Measurements from ENCODE around the gene SIKE1. TPM values are rescaled to one million over a fixed set of nuclear protein-coding genes. Genes with fewer than 3 reads are reported as not detected.
A peak's percentile ranks its signal among the peaks of the same experiment; 100 is the strongest.
"Not testable (repeated sequence)": the region's sequence is repeated elsewhere in the genome, so short reads cannot be mapped to it uniquely, and the experiment has no call there.

SIKE1 gene
- total RNA-seq, 3 donors from 2014 or later (not counting 1 experiment from before 2014, with no cell fraction given) = 53.3 to 57.5 (median 53.4) TPM

GRCh38 chr1:114756949-114757454 lies 23.5 kb downstream of the SIKE1 start:
- Histone ChIP-seq H3K27ac (ENCODE audit: low read length) (peak overlapping the region; percentile 96), H3K27me3 (ENCODE audit: control insufficient read depth, insufficient read depth, low read length) (no peaks in the 10 kb centered on the region), H3K4me1 (ENCODE audit: control insufficient read depth, insufficient read depth, low read length) (peaks cover 22% of the 10 kb centered on the region), H3K4me3 (ENCODE audit: low read length) (peak overlapping the region; percentile 95), H3K9me3 (ENCODE audit: control insufficient read depth, insufficient read depth, low read length) (no peaks in the 10 kb centered on the region), H3K36me3 (ENCODE audit: control insufficient read depth, insufficient read depth, low read length) (no peaks in the 10 kb centered on the region)
- Mint-ChIP-seq H3K9me3 (peaks cover 0 to 2% of the 10 kb centered on the region in 2 donors), H3K4me1 (peaks cover 50 to 55% of the 10 kb centered on the region in 2 donors), H3K27me3 (ENCODE audit: low read depth in 2 of 2) (no peaks in the 10 kb centered on the region), H3K27ac (peak overlapping the region; percentile 99 to 100), H3K4me3 (peak overlapping the region; percentile 99), H3K36me3 (no peaks in the 10 kb centered on the region)
- ATAC-seq = peak in 1 of 3 donors; percentile 21
- TF ChIP-seq CTCF (IDR thresholded peaks at IDR 0.05) = no peak
- intact Hi-C loops (cut with micrococcal nuclease) = loop anchor here (1.0 to 2.0 kb wide), 5 partner anchors 23 to 944 kb away; partner anchors contain the start of genes BCAS2, NRAS, RSBN1 and SIKE1
- under 1% methylated on average over 17 of the region's 17 CpGs for WGBS (ENCODE audit: insufficient coverage)
- peak in 1 of 2 donors; percentile 33 for DNase-seq

DNA sequence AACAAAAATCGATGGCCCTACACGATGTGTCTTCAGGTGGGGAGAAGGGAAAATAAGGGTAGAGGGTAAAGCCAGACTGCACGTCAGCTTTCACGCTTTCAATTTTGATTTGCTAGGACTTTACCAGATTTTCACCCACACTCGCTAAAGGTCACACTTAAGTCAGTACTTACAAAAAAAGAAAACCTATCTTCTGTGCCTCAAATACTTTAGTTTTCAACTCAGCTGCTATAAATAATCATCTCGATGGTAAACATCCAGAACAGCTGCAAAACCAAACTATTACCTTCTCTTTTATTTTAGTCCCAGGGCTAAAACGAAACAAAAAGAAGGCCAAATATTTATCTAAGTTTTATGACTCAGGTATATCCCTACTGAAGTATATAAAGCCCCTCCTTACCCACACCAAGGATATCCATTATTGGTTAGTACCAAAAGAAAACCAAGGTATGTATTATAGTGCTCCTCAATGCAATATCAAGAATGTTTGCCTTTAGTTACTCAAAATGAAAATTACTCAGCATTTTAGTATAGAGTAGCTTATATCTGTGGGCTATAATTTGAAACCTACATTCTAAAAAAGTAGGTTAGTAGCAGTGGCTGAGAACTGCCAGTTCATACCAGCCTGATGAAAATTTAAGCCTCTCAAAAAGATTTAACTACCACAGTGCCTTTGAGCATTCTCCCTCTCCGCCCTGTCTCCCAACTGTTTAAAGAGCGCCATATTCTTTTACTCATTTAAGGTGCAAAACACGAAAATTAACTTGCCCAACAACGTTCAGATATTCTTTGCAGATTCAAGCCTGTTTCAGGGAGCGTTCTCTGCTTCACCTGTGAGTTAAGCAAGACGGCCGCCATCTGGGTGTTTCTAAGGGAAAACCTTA lies 24.2 kb downstream of the SIKE1 start:
- Histone ChIP-seq H3K9me3 (ENCODE audit: control insufficient read depth, insufficient read depth, low read length) (no peaks in the 10 kb centered on the region), H3K4me3 (ENCODE audit: low read length) (no peak overlapping the region), H3K4me1 (ENCODE audit: control insufficient read depth, insufficient read depth, low read length) (peaks cover 25% of the 10 kb centered on the region), H3K27me3 (ENCODE audit: control insufficient read depth, insufficient read depth, low read length) (no peaks in the 10 kb centered on the region), H3K27ac (ENCODE audit: low read length) (peak overlapping the region; percentile 96), H3K36me3 (ENCODE audit: control insufficient read depth, insufficient read depth, low read length) (no peaks in the 10 kb centered on the region)
- Mint-ChIP-seq H3K4me1 (peaks cover 57 to 62% of the 10 kb centered on the region in 2 donors), H3K9me3 (peaks cover 0 to 2% of the 10 kb centered on the region in 2 donors), H3K4me3 (peak overlapping the region; percentile 99), H3K27me3 (ENCODE audit: low read depth in 2 of 2) (no peaks in the 10 kb centered on the region), H3K27ac (peak overlapping the region; percentile 99 to 100), H3K36me3 (no peaks in the 10 kb centered on the region)
- DNase-seq = peak in 1 of 2 donors; percentile 49
- 27% methylated on average over 14 of the region's 14 CpGs for WGBS (ENCODE audit: insufficient coverage)
- ATAC-seq = peak; percentile 17 to 33 (median 31)
- intact Hi-C loops (cut with micrococcal nuclease) = loop anchor here (2.0 kb wide), 3 partner anchors 175 to 943 kb away; partner anchors contain the start of genes BCAS2 and RSBN1
- no peak for TF ChIP-seq CTCF (IDR thresholded peaks at IDR 0.05)

DNA sequence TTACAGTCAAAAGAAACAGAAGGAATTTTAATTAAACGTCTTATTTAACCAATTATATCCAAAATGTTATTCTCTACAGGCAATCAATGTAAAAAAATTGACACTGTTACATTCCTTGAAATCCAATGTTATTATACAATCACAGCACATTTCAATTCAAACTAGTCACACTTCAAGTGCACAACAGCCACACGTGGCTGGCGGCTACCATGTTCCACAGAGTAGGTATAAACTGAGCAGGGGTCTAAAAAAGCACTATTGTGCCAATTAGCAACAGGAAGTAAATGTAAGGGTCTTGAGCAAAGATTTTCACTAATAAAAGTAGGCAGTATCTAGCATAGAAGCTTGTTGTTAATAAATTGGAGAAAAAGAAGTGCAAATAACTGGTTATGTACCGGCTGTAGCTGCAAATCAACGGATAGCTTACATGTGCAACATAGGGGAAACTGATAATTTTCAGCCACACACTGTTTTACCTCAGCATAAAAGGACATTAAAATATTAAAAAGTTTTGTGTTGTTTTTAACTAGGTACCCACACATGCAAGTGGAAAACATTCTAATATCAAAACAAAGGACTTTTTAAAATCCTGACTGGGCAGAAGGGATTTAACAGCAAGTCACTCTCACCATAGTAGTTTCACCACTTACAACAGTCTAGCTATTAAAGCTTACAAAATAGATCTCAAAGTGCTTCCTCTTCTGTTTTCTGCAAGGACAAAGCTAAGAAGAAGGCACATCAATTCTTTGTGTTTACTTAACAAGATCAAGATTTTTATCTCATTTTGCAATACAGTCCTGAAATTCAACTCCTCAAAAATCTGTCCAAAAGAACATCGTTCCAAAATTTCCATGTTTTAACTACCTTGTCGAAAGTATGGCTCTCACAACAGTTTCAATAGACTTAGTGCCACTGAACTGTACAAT lies 25.2 kb downstream of the SIKE1 start:
- ATAC-seq = no peak
- peaks cover 67 to 72% of the 10 kb centered on the region in 2 donors for H3K4me1 Mint-ChIP-seq

DNA sequence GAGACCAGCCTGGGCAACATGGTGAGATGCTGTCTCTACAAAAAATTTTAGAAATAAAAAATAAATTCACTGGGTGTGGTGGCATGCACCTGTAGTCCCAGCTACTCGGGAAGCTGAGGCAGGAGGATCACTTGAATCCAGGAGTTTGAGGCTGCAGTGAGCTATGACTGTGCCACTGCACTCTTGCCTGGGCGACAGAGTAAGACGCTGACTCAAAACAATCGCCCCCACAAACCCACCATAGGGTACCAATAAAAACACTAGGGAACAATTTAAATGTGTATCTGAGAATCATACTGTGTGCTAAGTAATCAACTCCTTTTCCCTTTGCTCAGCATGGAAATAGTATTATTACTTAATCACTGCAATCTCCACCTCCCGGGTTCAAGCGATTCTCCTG lies 26.8 kb downstream of the SIKE1 start:
- H3K4me3 Mint-ChIP-seq; H3K27me3 ChIP-seq (ENCODE audit: control insufficient read depth, insufficient read depth, low read length); H3K27me3 Mint-ChIP-seq (ENCODE audit: low read depth in 2 of 2); H3K9me3 Mint-ChIP-seq; DNase-seq; ATAC-seq; intact Hi-C loops (cut with micrococcal nuclease); H3K9me3 ChIP-seq (ENCODE audit: control insufficient read depth, insufficient read depth, low read length); H3K27ac ChIP-seq (ENCODE audit: low read length); H3K4me3 ChIP-seq (ENCODE audit: low read length); H3K36me3 Mint-ChIP-seq: not testable (repeated sequence)
- 82% methylated on average over 4 of the region's 6 CpGs for WGBS (ENCODE audit: insufficient coverage)
- Mint-ChIP-seq H3K27ac (peak overlapping the region; percentile 99 to 100), H3K4me1 (peaks cover 83 to 85% of the 10 kb centered on the region in 2 donors)
- peaks cover 27% of the 10 kb centered on the region for H3K4me1 ChIP-seq (ENCODE audit: control insufficient read depth, insufficient read depth, low read length)
- H3K36me3 ChIP-seq (ENCODE audit: control insufficient read depth, insufficient read depth, low read length) = peaks cover 14% of the 10 kb centered on the region

More for the DNA sequence above, 25.2 kb downstream of the SIKE1 start:
- no peak overlapping the region for H3K4me3 ChIP-seq (ENCODE audit: low read length)
- H3K36me3 ChIP-seq (ENCODE audit: control insufficient read depth, insufficient read depth, low read length) = no peaks in the 10 kb centered on the region
- DNase-seq = no peak
- H3K27ac Mint-ChIP-seq = peak overlapping the region; percentile 99 to 100
- H3K4me1 ChIP-seq (ENCODE audit: control insufficient read depth, insufficient read depth, low read length) = peaks cover 27% of the 10 kb centered on the region
- peak overlapping the region; percentile 96 for H3K27ac ChIP-seq (ENCODE audit: low read length)
- H3K36me3 Mint-ChIP-seq = no peaks in the 10 kb centered on the region
- no peaks in the 10 kb centered on the region for H3K27me3 Mint-ChIP-seq (ENCODE audit: low read depth in 2 of 2)
- H3K9me3 ChIP-seq (ENCODE audit: control insufficient read depth, insufficient read depth, low read length) = no peaks in the 10 kb centered on the region
- no peaks in the 10 kb centered on the region for H3K27me3 ChIP-seq (ENCODE audit: control insufficient read depth, insufficient read depth, low read length)
- TF ChIP-seq CTCF (IDR thresholded peaks at IDR 0.05) = no peak
- H3K9me3 Mint-ChIP-seq = peaks cover 0 to 2% of the 10 kb centered on the region in 2 donors
- peak overlapping the region; percentile 99 for H3K4me3 Mint-ChIP-seq
- 69% methylated on average over 6 of the region's 7 CpGs for WGBS (ENCODE audit: insufficient coverage)
- intact Hi-C loops (cut with micrococcal nuclease) = no loop called here
